ENCODE results near the gene SBK1.
A peak's percentile ranks its signal among the peaks of the same experiment; 100 is the strongest.

DNA sequence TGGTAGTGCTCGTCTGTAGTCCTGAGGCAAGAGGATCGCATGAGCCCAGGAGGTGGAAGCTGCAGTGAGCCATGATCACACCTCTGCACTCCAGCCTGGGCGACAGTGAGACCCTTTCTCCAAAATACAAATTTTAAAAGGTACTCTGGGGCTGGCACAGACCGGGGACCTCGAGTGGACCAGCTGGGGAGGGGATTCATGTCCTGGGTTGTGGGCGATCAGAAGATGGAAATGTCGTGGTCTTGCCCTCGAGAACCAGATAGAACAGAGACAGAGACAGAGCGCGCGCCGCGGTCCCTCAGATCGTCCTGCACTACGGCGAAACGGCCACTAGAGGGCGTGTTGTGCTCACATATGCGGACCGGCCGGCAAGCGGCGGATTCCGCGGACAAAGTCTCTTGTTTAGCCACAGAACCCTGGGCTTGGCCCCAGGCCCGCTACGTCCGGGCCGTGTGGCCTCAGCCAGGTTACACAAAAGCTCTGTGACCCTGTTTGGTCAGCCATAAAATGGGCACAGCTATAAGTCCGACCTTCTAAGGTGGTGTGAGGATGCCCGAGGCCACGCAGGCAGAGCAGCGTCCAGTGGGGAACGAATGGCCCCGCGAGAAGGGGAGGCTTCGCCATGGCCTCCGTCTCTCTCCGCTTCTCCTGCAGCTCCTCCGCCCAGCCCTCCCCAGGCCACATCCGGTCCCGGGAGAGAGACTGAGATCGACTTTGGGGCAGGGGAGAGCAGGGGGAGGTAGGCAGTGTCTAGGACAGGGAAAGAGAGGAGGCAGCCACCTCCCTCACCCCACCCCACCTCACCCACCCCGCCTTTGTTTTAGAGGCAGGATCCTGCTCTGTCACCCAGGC is 14.6 kb upstream of the SBK1 start:
- TF ChIP-seq, protein P1, sequence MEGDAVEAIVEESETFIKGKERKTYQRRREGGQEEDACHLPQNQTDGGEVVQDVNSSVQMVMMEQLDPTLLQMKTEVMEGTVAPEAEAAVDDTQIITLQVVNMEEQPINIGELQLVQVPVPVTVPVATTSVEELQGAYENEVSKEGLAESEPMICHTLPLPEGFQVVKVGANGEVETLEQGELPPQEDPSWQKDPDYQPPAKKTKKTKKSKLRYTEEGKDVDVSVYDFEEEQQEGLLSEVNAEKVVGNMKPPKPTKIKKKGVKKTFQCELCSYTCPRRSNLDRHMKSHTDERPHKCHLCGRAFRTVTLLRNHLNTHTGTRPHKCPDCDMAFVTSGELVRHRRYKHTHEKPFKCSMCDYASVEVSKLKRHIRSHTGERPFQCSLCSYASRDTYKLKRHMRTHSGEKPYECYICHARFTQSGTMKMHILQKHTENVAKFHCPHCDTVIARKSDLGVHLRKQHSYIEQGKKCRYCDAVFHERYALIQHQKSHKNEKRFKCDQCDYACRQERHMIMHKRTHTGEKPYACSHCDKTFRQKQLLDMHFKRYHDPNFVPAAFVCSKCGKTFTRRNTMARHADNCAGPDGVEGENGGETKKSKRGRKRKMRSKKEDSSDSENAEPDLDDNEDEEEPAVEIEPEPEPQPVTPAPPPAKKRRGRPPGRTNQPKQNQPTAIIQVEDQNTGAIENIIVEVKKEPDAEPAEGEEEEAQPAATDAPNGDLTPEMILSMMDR (IDR thresholded peaks at IDR 0.05; ENCODE audit: poor library complexity), result peak; percentile 94
- no peak for TF ChIP-seq EZH2phosphoT487 (IDR thresholded peaks at IDR 0.05; ENCODE audit: low read depth, severe bottlenecking, unreplicated experiment)
